HL-60 (cell line): ENCODE data around the gene TSPAN2.

Source experiments
- CTCF ChIP-seq: IDR thresholded peaks from one replicate; pipeline ENCODE4 v1.5.1; 2011; ENCODE audit warnings: low read length, control low read depth, inconsistent platforms; ENCODE audit not compliant: insufficient read depth
- POLR2AphosphoS5 ChIP-seq: IDR thresholded peaks from 2 replicates; pipeline ENCODE4 v1.6.1; 2012; ENCODE audit warnings: low read depth
- TF ChIP-seq, protein P1 (sequence below): IDR thresholded peaks from 2 replicates; pipeline ENCODE4 v1.6.1; 2012; ENCODE audit warnings: low read depth; ENCODE audit not compliant: insufficient replicate concordance

GRCh38 chr1:115098979-115099692 is 9.8 kb upstream of the TSPAN2 start:
- TF ChIP-seq CTCF = no peak
- TF ChIP-seq POLR2AphosphoS5 = no peak
- TF ChIP-seq, protein P1, sequence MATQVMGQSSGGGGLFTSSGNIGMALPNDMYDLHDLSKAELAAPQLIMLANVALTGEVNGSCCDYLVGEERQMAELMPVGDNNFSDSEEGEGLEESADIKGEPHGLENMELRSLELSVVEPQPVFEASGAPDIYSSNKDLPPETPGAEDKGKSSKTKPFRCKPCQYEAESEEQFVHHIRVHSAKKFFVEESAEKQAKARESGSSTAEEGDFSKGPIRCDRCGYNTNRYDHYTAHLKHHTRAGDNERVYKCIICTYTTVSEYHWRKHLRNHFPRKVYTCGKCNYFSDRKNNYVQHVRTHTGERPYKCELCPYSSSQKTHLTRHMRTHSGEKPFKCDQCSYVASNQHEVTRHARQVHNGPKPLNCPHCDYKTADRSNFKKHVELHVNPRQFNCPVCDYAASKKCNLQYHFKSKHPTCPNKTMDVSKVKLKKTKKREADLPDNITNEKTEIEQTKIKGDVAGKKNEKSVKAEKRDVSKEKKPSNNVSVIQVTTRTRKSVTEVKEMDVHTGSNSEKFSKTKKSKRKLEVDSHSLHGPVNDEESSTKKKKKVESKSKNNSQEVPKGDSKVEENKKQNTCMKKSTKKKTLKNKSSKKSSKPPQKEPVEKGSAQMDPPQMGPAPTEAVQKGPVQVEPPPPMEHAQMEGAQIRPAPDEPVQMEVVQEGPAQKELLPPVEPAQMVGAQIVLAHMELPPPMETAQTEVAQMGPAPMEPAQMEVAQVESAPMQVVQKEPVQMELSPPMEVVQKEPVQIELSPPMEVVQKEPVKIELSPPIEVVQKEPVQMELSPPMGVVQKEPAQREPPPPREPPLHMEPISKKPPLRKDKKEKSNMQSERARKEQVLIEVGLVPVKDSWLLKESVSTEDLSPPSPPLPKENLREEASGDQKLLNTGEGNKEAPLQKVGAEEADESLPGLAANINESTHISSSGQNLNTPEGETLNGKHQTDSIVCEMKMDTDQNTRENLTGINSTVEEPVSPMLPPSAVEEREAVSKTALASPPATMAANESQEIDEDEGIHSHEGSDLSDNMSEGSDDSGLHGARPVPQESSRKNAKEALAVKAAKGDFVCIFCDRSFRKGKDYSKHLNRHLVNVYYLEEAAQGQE = no peak
